ENCODE data around the gene NGEF. TPM values are rescaled to one million over a fixed set of nuclear protein-coding genes. Genes with fewer than 3 reads are reported as not detected.
A peak's percentile ranks its signal among the peaks of the same experiment; 100 is the strongest.

NGEF gene
- total RNA-seq, 6 experiments from 2014 or later: 16.4 to 20.9 (median 20.2) TPM

- no peaks in the 10 kb centered on the region for H3K27me3 ChIP-seq
- no peaks in the 10 kb centered on the region for H3K4me1 ChIP-seq
- H3K9me3 ChIP-seq: no peaks in the 10 kb centered on the region
- no peak overlapping the region for H3K27ac ChIP-seq
- 90% methylated on average over 11 of the region's 21 CpGs for WGBS (ENCODE audit: insufficient coverage, low coverage, low lambda C conversion rate, missing lambda C conversion rate)
- DNase-seq: peak in 1 of 3 donors; percentile 32
- no peak overlapping the region for H3K4me3 ChIP-seq
- intact Hi-C loops (cut with DNase I): no loop called here
- ATAC-seq: no peak
- TF ChIP-seq, protein P1, sequence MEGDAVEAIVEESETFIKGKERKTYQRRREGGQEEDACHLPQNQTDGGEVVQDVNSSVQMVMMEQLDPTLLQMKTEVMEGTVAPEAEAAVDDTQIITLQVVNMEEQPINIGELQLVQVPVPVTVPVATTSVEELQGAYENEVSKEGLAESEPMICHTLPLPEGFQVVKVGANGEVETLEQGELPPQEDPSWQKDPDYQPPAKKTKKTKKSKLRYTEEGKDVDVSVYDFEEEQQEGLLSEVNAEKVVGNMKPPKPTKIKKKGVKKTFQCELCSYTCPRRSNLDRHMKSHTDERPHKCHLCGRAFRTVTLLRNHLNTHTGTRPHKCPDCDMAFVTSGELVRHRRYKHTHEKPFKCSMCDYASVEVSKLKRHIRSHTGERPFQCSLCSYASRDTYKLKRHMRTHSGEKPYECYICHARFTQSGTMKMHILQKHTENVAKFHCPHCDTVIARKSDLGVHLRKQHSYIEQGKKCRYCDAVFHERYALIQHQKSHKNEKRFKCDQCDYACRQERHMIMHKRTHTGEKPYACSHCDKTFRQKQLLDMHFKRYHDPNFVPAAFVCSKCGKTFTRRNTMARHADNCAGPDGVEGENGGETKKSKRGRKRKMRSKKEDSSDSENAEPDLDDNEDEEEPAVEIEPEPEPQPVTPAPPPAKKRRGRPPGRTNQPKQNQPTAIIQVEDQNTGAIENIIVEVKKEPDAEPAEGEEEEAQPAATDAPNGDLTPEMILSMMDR (IDR thresholded peaks at IDR 0.05): no peak
- no peak for TF ChIP-seq POLR2A (IDR thresholded peaks at IDR 0.05)
- peaks cover 0 to 8% (median 1%) of the 10 kb centered on the region in 4 donors for H3K36me3 ChIP-seq
These were observed 124.8 kb downstream of the NGEF start for GRCh38 chr2:232888099-232888836.

- Histone ChIP-seq H3K27me3 (no peaks in the 10 kb centered on the region), H3K9me3 (no peaks in the 10 kb centered on the region), H3K27ac (no peak overlapping the region), H3K4me1 (no peaks in the 10 kb centered on the region), H3K36me3 (peaks cover 0 to 8% (median 1%) of the 10 kb centered on the region in 4 donors), H3K4me3 (no peak overlapping the region)
- no peak for ATAC-seq
- intact Hi-C loops (cut with DNase I): no loop called here
- TF ChIP-seq POLR2A (IDR thresholded peaks at IDR 0.05): no peak
- TF ChIP-seq, protein P1 (IDR thresholded peaks at IDR 0.05): no peak
- WGBS (ENCODE audit: insufficient coverage, low coverage, low lambda C conversion rate, missing lambda C conversion rate): 68% methylated on average over 5 of the region's 15 CpGs
- DNase-seq: no peak
These were observed 125.7 kb downstream of the NGEF start for GRCh38 chr2:232887171-232887850.

DNA sequence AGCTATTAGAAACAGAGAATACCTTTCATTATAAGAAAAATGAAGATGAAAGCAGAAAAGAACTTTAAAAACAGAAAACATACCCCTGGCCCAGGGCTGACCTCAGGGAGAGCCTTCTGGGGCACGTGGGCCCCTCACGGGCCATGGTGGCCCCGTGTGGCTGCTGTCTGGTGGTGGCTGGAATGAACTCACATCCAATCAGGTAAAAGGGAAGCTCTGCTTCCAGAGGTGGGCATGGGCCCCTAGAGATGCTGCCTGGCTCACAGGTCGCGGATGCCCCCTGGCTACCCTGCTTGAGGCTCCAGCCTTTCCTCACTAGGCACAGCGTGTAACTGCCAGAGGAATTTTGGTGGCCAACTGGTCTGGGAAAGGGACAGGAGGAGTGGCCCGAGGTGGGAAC is 126.4 kb downstream of the NGEF start:
- DNase-seq (no peak), ATAC-seq (no peak)
- WGBS (ENCODE audit: insufficient coverage, low coverage, low lambda C conversion rate, missing lambda C conversion rate): 100% methylated on average over 1 of the region's 7 CpGs
- Histone ChIP-seq H3K27ac (no peak overlapping the region), H3K9me3 (no peaks in the 10 kb centered on the region), H3K27me3 (no peaks in the 10 kb centered on the region), H3K4me3 (no peak overlapping the region), H3K4me1 (no peaks in the 10 kb centered on the region), H3K36me3 (peaks cover 0 to 8% (median 1%) of the 10 kb centered on the region in 4 donors)
- TF ChIP-seq, protein P1 (IDR thresholded peaks at IDR 0.05): no peak
- no peak for TF ChIP-seq POLR2A (IDR thresholded peaks at IDR 0.05)
- intact Hi-C loops (cut with DNase I): no loop called here

- H3K4me3 ChIP-seq: no peak overlapping the region
- H3K27me3 ChIP-seq: no peaks in the 10 kb centered on the region
- ATAC-seq (no peak), DNase-seq (peak in 1 of 3 donors; percentile 27)
- H3K4me1 ChIP-seq: no peaks in the 10 kb centered on the region
- 91% methylated on average over 5 of the region's 11 CpGs for WGBS (ENCODE audit: insufficient coverage, low coverage, low lambda C conversion rate, missing lambda C conversion rate)
- TF ChIP-seq, protein P1 (IDR thresholded peaks at IDR 0.05): no peak
- TF ChIP-seq POLR2A (IDR thresholded peaks at IDR 0.05): no peak
- H3K9me3 ChIP-seq: no peaks in the 10 kb centered on the region
- H3K36me3 ChIP-seq: peaks cover 0 to 8% (median 1%) of the 10 kb centered on the region in 4 donors
- intact Hi-C loops (cut with DNase I): no loop called here
- no peak overlapping the region for H3K27ac ChIP-seq
These were observed 126.9 kb downstream of the NGEF start for GRCh38 chr2:232886176-232886575.
